Testis (tissue), 2 donors: ENCODE data around the gene SMIM13.

Experiments
- POLR2A ChIP-seq: fragments of 450-650 bp; IDR thresholded peaks from one replicate; pipeline ENCODE4 v1.6.1; 2017; ENCODE audit warnings: antibody characterized with exemption, mild to moderate bottlenecking, moderate library complexity
- TF ChIP-seq, protein P1 (sequence below), 3 experiments: fragments of 450-650 bp in 2 of 3; fragments of 200-600 bp in 1 of 3; sonication (generic) in 1 of 3; IDR thresholded peaks; one replicate each; pipeline ENCODE4 v1.5.1; 2016 to 2019; ENCODE audit warnings: antibody characterized with exemption in 3 of 3, mild to moderate bottlenecking in 2 of 3, moderate library complexity in 1 of 3

DNA sequence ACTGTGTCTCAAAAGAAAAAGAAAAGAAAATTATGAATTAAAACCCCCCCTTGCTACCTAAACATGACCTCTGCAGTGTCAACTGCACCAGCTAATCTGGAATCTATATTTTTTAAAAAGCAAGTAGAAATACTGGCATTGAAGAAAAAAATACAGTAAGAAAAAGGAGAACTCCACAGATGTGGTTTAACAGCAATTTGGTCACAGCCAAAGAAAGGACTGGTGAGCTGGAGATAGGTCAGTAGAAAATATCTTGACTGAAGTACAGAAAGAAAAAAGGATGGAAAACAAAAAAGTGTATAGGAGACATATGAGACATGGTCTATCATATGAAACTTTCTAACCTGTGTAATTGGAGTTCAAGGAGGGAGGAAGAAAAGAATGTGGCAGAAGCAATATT lies 62.0 kb downstream of the SMIM13 start:
- TF ChIP-seq, protein P1, sequence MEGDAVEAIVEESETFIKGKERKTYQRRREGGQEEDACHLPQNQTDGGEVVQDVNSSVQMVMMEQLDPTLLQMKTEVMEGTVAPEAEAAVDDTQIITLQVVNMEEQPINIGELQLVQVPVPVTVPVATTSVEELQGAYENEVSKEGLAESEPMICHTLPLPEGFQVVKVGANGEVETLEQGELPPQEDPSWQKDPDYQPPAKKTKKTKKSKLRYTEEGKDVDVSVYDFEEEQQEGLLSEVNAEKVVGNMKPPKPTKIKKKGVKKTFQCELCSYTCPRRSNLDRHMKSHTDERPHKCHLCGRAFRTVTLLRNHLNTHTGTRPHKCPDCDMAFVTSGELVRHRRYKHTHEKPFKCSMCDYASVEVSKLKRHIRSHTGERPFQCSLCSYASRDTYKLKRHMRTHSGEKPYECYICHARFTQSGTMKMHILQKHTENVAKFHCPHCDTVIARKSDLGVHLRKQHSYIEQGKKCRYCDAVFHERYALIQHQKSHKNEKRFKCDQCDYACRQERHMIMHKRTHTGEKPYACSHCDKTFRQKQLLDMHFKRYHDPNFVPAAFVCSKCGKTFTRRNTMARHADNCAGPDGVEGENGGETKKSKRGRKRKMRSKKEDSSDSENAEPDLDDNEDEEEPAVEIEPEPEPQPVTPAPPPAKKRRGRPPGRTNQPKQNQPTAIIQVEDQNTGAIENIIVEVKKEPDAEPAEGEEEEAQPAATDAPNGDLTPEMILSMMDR (IDR thresholded peaks at IDR 0.05), result no peak
- TF ChIP-seq POLR2A, result no peak
